ENCODE results near the gene PPP1R7.
"Not testable (repeated sequence)": the region's sequence is repeated elsewhere in the genome, so short reads cannot be mapped to it uniquely, and the experiment has no call there.

The PPP1R7 gene

GRCh38 chr2:241195506-241196130, 45.4 kb downstream of the PPP1R7 start:
- no peak for DNase-seq (ENCODE audit: low read depth, low spot score)
- TF ChIP-seq, protein P1, sequence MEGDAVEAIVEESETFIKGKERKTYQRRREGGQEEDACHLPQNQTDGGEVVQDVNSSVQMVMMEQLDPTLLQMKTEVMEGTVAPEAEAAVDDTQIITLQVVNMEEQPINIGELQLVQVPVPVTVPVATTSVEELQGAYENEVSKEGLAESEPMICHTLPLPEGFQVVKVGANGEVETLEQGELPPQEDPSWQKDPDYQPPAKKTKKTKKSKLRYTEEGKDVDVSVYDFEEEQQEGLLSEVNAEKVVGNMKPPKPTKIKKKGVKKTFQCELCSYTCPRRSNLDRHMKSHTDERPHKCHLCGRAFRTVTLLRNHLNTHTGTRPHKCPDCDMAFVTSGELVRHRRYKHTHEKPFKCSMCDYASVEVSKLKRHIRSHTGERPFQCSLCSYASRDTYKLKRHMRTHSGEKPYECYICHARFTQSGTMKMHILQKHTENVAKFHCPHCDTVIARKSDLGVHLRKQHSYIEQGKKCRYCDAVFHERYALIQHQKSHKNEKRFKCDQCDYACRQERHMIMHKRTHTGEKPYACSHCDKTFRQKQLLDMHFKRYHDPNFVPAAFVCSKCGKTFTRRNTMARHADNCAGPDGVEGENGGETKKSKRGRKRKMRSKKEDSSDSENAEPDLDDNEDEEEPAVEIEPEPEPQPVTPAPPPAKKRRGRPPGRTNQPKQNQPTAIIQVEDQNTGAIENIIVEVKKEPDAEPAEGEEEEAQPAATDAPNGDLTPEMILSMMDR (IDR thresholded peaks at IDR 0.05; ENCODE audit: low read depth, low read length): no peak
- H3K4me3 ChIP-seq (ENCODE audit: low read depth, low read length): no peak overlapping the region
- in situ Hi-C loops (cut with HindIII; ENCODE audit: low sequenced_read_pairs): no loop called here

DNA sequence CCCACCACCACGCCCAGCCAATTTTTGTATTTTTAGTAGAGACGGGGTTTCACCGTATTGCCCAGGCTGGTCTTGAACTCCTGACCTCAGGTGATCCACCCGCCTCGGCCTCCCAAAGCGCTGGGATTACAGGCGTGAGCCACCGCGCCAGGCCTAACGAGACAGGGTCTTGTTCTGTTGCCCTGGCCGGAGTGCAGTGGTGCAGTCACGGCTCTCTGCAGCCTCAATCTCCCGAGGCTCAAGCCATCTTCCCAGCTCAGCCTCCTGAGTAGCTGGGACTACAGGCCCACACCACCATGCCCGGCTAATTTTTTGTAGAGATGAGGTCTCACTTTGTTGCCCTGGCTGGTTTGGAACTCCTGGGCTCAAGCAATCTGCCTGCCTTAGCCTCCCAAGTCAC, 47.0 kb downstream of the PPP1R7 start:
- in situ Hi-C loops (cut with HindIII; ENCODE audit: low sequenced_read_pairs); DNase-seq (ENCODE audit: low read depth, low spot score); H3K4me3 ChIP-seq (ENCODE audit: low read depth, low read length): not testable (repeated sequence)

- no peak for DNase-seq (ENCODE audit: low read depth, low spot score)
- no peak overlapping the region for H3K4me3 ChIP-seq (ENCODE audit: low read depth, low read length)
- TF ChIP-seq, protein P1 (IDR thresholded peaks at IDR 0.05; ENCODE audit: low read depth, low read length): no peak
- in situ Hi-C loops (cut with HindIII; ENCODE audit: low sequenced_read_pairs): no loop called here
Observed at GRCh38 chr2:241197947-241198346, 47.7 kb downstream of the PPP1R7 start.

DNA sequence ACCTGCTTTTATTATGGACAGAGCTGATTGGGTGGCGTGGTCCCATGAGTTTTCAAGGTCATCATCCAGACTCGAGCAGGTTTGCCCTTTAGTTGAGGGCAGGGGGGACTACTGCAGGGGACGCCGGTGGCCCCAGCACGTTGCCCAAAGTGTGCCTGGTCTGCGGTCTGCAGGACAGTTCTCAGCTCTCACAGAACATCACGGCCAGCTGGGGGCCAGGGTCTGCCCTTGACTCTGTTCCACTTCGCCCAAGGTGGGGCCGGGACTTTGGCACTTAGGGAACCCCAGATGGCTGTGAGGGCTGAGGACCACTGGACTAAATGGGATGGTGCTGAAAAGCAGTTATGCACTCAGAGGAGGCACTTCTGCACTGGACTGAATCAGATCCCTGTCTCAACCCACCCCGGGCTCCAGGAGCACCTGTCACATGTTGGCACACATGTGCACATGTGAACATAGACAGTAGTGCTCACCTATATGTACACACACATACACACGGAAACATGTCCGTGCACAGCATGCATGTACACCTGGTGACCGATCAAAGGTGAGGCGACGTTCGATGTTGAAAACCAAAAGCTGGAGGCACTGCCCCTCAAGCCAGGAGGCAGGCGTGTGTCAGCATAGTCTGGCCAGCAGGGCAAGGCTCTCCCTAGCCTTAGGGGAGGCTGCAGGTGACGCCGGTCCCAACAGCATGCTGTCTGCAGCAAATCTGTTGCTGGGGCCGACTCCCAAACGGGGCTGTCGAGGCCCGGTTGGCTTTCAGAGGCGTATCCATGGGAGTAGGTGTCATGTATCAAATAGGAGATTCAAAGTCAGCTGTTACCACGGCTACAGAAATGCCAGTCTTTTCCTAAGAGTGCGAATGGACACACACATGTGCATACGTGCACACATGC, 48.4 kb downstream of the PPP1R7 start:
- no peak overlapping the region for H3K4me3 ChIP-seq (ENCODE audit: low read depth, low read length)
- no peak for DNase-seq (ENCODE audit: low read depth, low spot score)
- TF ChIP-seq, protein P1 (IDR thresholded peaks at IDR 0.05; ENCODE audit: low read depth, low read length): no peak
- in situ Hi-C loops (cut with HindIII; ENCODE audit: low sequenced_read_pairs): no loop called here

DNA sequence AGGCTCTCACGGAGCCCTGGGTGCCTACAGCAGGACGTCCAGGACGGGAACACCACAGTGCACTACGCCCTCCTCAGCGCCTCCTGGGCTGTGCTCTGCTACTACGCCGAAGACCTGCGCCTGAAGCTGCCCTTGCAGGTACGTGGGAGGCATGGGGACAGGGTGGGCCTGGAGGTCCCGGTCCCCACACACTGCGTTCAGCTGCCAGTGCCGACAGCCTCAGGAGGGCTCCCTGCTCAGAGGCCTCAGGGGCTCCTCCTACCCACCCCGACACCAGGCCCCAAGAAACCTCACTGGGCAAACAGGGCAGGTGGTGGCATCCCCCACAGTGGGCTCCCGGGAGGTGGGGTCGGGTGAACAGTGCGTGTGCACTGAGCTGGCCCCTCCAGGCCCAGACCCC, 49.0 kb downstream of the PPP1R7 start:
- in situ Hi-C loops (cut with HindIII; ENCODE audit: low sequenced_read_pairs): no loop called here
- no peak overlapping the region for H3K4me3 ChIP-seq (ENCODE audit: low read depth, low read length)
- TF ChIP-seq, protein P1 (IDR thresholded peaks at IDR 0.05; ENCODE audit: low read depth, low read length): no peak
- no peak for DNase-seq (ENCODE audit: low read depth, low spot score)

- no peak for DNase-seq (ENCODE audit: low read depth, low spot score)
Observed at GRCh38 chr2:241199897-241200821, 49.9 kb downstream of the PPP1R7 start.

More at GRCh38 chr2:241199897-241200821, 49.9 kb downstream of the PPP1R7 start:
- H3K4me3 ChIP-seq (ENCODE audit: low read depth, low read length): no peak overlapping the region
- in situ Hi-C loops (cut with HindIII; ENCODE audit: low sequenced_read_pairs): no loop called here
- TF ChIP-seq, protein P1 (IDR thresholded peaks at IDR 0.05; ENCODE audit: low read depth, low read length): no peak
